ENCODE measurements around the gene FAM234B. TPM values are rescaled to one million over a fixed set of nuclear protein-coding genes. Genes with fewer than 3 reads are reported as not detected.
A peak's percentile ranks its signal among the peaks of the same experiment; 100 is the strongest.

FAM234B gene
- total and polyA plus RNA-seq, 2 of the 8 experiments (the other 6 are each of a cell fraction or from before 2014, with no cell fraction given): 12.5 to 29.1 TPM

DNA sequence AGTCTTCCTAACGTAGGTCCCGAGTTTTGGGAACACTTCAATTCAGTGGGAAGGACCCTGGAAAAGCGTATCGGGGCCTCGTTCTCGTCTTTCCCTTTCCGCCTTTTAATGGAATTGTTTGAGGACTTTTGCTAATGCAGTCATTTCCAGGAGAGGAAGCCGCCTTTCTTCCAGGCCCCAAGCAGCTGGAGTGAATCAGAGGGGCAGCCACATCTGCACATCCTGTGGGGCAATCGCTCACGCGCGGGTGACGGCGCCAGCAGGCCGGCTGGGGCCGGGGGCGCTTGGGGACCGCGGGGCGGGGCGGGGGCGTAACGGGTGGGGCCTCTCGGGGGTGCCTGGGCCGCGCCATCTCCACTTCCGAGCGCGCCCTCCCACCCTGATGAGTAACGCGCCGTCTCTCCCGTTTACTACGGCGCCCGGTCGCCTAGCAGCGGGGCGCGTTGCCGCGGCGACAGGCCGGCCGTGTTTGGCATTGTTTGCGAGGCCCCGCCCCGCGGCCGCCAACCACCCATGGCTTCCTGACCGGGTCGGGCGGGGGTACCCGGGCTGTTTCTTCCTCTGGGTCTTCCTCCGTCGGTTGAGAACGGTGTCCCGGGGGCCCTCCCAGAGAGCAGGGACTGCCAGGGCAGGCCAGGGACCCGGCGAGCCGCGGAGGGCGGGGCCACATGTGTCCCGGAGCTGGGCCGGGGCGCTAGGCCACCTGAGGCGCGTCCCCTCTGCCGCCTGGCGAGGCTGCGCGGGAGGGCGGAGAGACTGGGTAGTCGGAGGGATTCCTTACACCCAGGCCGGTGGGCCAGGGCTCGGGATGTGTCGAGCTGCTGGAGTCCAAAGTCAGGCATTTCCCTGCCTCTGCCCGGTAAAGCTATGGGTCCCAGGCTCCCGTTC, 56.9 kb downstream of the FAM234B start (continued):
- TF ChIP-seq SP4 (IDR thresholded peaks at IDR 0.05; ENCODE audit: low read length) (no peak), SIN3A (conservative IDR thresholded peaks at IDR 0.05 in 1 of 2, IDR thresholded peaks at IDR 0.05 in 1 of 2; ENCODE audit: low read depth in 1 of 2, low read length in 2 of 2) (peak in 1 of 2 experiments; percentile 91; a peak in 2 of 4 replicates), RFX5 (IDR thresholded peaks at IDR 0.05; ENCODE audit: borderline replicate concordance, low read depth, low read length) (no peak), SP2 (IDR thresholded peaks at IDR 0.05; ENCODE audit: low read length) (no peak), KDM5A (IDR thresholded peaks at IDR 0.05; ENCODE audit: low read length) (no peak), CREB1 (IDR thresholded peaks at IDR 0.05) (no peak), RAD21 (IDR thresholded peaks at IDR 0.05 in 1 of 2, conservative IDR thresholded peaks at IDR 0.05 in 1 of 2; ENCODE audit: low read depth in 2 of 2, low read length in 2 of 2) (no peak), ZNF274 (IDR thresholded peaks at IDR 0.05; ENCODE audit: borderline replicate concordance, extremely low read depth, low read length) (no peak), EGR1 (IDR thresholded peaks at IDR 0.05; ENCODE audit: borderline replicate concordance, low read depth, low read length) (no peak)
- TF ChIP-seq, protein P1, sequence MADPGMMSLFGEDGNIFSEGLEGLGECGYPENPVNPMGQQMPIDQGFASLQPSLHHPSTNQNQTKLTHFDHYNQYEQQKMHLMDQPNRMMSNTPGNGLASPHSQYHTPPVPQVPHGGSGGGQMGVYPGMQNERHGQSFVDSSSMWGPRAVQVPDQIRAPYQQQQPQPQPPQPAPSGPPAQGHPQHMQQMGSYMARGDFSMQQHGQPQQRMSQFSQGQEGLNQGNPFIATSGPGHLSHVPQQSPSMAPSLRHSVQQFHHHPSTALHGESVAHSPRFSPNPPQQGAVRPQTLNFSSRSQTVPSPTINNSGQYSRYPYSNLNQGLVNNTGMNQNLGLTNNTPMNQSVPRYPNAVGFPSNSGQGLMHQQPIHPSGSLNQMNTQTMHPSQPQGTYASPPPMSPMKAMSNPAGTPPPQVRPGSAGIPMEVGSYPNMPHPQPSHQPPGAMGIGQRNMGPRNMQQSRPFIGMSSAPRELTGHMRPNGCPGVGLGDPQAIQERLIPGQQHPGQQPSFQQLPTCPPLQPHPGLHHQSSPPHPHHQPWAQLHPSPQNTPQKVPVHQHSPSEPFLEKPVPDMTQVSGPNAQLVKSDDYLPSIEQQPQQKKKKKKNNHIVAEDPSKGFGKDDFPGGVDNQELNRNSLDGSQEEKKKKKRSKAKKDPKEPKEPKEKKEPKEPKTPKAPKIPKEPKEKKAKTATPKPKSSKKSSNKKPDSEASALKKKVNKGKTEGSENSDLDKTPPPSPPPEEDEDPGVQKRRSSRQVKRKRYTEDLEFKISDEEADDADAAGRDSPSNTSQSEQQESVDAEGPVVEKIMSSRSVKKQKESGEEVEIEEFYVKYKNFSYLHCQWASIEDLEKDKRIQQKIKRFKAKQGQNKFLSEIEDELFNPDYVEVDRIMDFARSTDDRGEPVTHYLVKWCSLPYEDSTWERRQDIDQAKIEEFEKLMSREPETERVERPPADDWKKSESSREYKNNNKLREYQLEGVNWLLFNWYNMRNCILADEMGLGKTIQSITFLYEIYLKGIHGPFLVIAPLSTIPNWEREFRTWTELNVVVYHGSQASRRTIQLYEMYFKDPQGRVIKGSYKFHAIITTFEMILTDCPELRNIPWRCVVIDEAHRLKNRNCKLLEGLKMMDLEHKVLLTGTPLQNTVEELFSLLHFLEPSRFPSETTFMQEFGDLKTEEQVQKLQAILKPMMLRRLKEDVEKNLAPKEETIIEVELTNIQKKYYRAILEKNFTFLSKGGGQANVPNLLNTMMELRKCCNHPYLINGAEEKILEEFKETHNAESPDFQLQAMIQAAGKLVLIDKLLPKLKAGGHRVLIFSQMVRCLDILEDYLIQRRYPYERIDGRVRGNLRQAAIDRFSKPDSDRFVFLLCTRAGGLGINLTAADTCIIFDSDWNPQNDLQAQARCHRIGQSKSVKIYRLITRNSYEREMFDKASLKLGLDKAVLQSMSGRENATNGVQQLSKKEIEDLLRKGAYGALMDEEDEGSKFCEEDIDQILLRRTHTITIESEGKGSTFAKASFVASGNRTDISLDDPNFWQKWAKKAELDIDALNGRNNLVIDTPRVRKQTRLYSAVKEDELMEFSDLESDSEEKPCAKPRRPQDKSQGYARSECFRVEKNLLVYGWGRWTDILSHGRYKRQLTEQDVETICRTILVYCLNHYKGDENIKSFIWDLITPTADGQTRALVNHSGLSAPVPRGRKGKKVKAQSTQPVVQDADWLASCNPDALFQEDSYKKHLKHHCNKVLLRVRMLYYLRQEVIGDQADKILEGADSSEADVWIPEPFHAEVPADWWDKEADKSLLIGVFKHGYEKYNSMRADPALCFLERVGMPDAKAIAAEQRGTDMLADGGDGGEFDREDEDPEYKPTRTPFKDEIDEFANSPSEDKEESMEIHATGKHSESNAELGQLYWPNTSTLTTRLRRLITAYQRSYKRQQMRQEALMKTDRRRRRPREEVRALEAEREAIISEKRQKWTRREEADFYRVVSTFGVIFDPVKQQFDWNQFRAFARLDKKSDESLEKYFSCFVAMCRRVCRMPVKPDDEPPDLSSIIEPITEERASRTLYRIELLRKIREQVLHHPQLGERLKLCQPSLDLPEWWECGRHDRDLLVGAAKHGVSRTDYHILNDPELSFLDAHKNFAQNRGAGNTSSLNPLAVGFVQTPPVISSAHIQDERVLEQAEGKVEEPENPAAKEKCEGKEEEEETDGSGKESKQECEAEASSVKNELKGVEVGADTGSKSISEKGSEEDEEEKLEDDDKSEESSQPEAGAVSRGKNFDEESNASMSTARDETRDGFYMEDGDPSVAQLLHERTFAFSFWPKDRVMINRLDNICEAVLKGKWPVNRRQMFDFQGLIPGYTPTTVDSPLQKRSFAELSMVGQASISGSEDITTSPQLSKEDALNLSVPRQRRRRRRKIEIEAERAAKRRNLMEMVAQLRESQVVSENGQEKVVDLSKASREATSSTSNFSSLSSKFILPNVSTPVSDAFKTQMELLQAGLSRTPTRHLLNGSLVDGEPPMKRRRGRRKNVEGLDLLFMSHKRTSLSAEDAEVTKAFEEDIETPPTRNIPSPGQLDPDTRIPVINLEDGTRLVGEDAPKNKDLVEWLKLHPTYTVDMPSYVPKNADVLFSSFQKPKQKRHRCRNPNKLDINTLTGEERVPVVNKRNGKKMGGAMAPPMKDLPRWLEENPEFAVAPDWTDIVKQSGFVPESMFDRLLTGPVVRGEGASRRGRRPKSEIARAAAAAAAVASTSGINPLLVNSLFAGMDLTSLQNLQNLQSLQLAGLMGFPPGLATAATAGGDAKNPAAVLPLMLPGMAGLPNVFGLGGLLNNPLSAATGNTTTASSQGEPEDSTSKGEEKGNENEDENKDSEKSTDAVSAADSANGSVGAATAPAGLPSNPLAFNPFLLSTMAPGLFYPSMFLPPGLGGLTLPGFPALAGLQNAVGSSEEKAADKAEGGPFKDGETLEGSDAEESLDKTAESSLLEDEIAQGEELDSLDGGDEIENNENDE (IDR thresholded peaks at IDR 0.05; ENCODE audit: insufficient replicate concordance, low read length): no peak
